ENCODE data around the gene RASA2. TPM values are rescaled to one million over a fixed set of nuclear protein-coding genes. Genes with fewer than 3 reads are reported as not detected.

The RASA2 gene
- total RNA-seq, 1 experiment from 2014 or later, result 14.5 TPM

GRCh38 chr3:141460097-141460704 is 26.6 kb upstream of the RASA2 start:
- peak; percentile 73 for DNase-seq (ENCODE audit: low read depth, low spot score)
- BruUV-seq (replicated peaks), result no TSS peak
- no peaks in the 10 kb centered on the region for H3K36me3 ChIP-seq (ENCODE audit: control insufficient read depth, insufficient read depth, low read length)
- POLR2A ChIA-PET, result no interaction called here
- CTCF ChIA-PET, result interaction anchor here (0.6 to 2.6 kb wide), 6 partner anchors 55 to 155 kb away, joined by 3 to 19 read pairs (median 3); no protein-coding TSS in a partner anchor
- intact Hi-C loops (cut with micrococcal nuclease; ENCODE audit: unreplicated experiment) (loop anchor here (1.0 to 10.0 kb wide), 2 partner anchors 101 to 415 kb away; partner anchors contain the start of gene ATP1B3), in situ Hi-C loops (cut with HindIII; ENCODE audit: low pct_unique_long_range_greater_than_20kb, low sequenced_read_pairs) (no loop called here)
- peak; percentile 99 for ATAC-seq
- H3K27ac ChIP-seq (ENCODE audit: low read length), result no peak overlapping the region
- H3K9me3 ChIP-seq (ENCODE audit: control insufficient read depth, insufficient read depth, low read depth, low read length), result no peaks in the 10 kb centered on the region
- no peaks in the 10 kb centered on the region for H3K4me1 ChIP-seq (ENCODE audit: control insufficient read depth, insufficient read depth, low read length)
- H3K27me3 ChIP-seq (ENCODE audit: control insufficient read depth, insufficient read depth, low read length), result no peaks in the 10 kb centered on the region
- TF ChIP-seq REST (IDR thresholded peaks at IDR 0.05; ENCODE audit: insufficient read depth in 1 of 2, low read depth in 2 of 2, low read length in 1 of 2), result no peak
- TF ChIP-seq, protein P1, sequence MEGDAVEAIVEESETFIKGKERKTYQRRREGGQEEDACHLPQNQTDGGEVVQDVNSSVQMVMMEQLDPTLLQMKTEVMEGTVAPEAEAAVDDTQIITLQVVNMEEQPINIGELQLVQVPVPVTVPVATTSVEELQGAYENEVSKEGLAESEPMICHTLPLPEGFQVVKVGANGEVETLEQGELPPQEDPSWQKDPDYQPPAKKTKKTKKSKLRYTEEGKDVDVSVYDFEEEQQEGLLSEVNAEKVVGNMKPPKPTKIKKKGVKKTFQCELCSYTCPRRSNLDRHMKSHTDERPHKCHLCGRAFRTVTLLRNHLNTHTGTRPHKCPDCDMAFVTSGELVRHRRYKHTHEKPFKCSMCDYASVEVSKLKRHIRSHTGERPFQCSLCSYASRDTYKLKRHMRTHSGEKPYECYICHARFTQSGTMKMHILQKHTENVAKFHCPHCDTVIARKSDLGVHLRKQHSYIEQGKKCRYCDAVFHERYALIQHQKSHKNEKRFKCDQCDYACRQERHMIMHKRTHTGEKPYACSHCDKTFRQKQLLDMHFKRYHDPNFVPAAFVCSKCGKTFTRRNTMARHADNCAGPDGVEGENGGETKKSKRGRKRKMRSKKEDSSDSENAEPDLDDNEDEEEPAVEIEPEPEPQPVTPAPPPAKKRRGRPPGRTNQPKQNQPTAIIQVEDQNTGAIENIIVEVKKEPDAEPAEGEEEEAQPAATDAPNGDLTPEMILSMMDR (IDR thresholded peaks at IDR 0.05), result peak; percentile 98
- H3K4me3 ChIP-seq (ENCODE audit: low read depth in 2 of 2, low read length in 2 of 2), result no peak overlapping the region

GRCh38 chr3:141462176-141462859 is 24.5 kb upstream of the RASA2 start:
- POLR2A ChIA-PET, result no interaction called here

More at GRCh38 chr3:141462176-141462859, 24.5 kb upstream of the RASA2 start:
- CTCF ChIA-PET, result no interaction called here
- H3K4me1 ChIP-seq (ENCODE audit: control insufficient read depth, insufficient read depth, low read length), result no peaks in the 10 kb centered on the region
- BruUV-seq (replicated peaks), result no TSS peak
- H3K9me3 ChIP-seq (ENCODE audit: control insufficient read depth, insufficient read depth, low read depth, low read length), result no peaks in the 10 kb centered on the region
- no peak overlapping the region for H3K4me3 ChIP-seq (ENCODE audit: low read depth in 2 of 2, low read length in 2 of 2)
- no peak overlapping the region for H3K27ac ChIP-seq (ENCODE audit: low read length)
- no peaks in the 10 kb centered on the region for H3K27me3 ChIP-seq (ENCODE audit: control insufficient read depth, insufficient read depth, low read length)
- TF ChIP-seq POLR2AphosphoS5 (IDR thresholded peaks at IDR 0.05; ENCODE audit: low read depth, low read length) (no peak), REST (IDR thresholded peaks at IDR 0.05; ENCODE audit: insufficient read depth in 1 of 2, low read depth in 2 of 2, low read length in 1 of 2) (no peak), TCF7L2 (IDR thresholded peaks at IDR 0.05; ENCODE audit: low read depth, low read length) (no peak), SIN3A (IDR thresholded peaks at IDR 0.05; ENCODE audit: borderline replicate concordance, insufficient read depth, low read depth, low read length) (no peak)
- TF ChIP-seq, protein P1 (IDR thresholded peaks at IDR 0.05), result no peak
- intact Hi-C loops (cut with micrococcal nuclease; ENCODE audit: unreplicated experiment), result loop anchor here (10.0 kb wide), 1 partner anchor 412 kb away; the partner anchor contains the start of gene ATP1B3
- in situ Hi-C loops (cut with HindIII; ENCODE audit: low pct_unique_long_range_greater_than_20kb, low sequenced_read_pairs), result no loop called here
- H3K36me3 ChIP-seq (ENCODE audit: control insufficient read depth, insufficient read depth, low read length), result no peaks in the 10 kb centered on the region
- ATAC-seq, result no peak
- DNase-seq (ENCODE audit: low read depth, low spot score), result no peak
